GDM1 (cell line): Measurements from ENCODE around the gene PGM2L1.
A peak's percentile ranks its signal among the peaks of the same experiment; 100 is the strongest.
"Not testable (repeated sequence)": the region's sequence is repeated elsewhere in the genome, so short reads cannot be mapped to it uniquely, and the experiment has no call there.

Experiments used
- DNase-seq: peaks from one replicate; lab custom pipeline; 2025; lab: John Stamatoyannopoulos, UW

Gene PGM2L1

GRCh38 chr11:74398244-74399159, at the start of gene PGM2L1:
TSS of gene PGM2L1 (minus strand) at chr11:74398433. CDS start at chr11:74398161, 272 bp downstream.
- peak; percentile 93 for DNase-seq

DNA sequence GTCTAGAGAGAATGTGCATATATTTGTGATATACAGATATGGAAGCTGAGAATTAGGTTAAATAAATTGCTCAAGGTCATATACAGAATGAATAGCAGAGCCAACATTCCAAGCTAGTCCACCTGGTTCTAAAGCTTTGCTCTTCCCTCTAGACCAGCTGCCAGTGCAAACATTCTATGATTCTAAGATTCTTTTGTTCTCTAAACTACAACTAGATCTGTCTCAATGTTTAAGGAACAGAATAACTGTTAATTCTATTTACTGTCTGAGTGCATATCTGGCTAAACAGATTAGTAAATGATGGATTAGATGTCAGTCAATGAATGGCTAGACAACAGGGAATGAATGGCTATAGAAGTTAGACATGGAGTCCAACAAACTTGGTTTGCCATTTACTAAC, 49.5 kb upstream of the PGM2L1 start:
- no peak for DNase-seq

GRCh38 chr11:74446532-74446938, 48.3 kb upstream of the PGM2L1 start:
- DNase-seq, result no peak

DNA sequence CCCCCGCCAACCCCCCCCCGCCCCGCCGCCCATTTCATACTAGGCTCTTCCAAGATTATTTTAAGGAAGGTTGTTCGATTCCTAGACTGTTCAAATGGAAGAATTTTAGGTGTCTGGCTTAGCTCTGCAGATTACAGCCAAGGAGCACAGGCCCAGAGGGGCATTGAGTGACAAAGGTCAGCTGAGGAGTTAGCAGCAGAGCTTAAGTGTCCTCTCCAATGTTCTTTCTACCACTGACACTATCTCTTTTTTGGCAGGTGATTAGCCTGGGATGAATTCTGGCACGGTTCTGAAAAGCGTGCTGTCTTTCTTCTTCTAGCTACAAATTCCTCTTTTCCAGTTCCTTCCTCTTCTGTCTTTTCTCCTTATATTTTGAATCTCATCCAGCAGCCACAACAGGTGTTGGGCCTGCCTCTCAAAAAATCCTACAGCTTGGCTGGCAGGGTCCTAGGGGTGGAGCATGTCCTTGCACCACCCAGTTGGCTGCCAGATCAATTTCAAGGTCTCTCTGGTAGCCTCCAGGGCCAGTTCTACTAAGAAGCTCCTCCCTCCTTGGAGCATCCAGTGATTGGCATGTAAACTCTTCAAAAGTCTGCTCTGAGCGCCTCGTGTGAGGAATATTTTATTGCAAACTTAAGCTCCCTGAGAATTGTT, 46.1 kb upstream of the PGM2L1 start:
- DNase-seq, result no peak

DNA sequence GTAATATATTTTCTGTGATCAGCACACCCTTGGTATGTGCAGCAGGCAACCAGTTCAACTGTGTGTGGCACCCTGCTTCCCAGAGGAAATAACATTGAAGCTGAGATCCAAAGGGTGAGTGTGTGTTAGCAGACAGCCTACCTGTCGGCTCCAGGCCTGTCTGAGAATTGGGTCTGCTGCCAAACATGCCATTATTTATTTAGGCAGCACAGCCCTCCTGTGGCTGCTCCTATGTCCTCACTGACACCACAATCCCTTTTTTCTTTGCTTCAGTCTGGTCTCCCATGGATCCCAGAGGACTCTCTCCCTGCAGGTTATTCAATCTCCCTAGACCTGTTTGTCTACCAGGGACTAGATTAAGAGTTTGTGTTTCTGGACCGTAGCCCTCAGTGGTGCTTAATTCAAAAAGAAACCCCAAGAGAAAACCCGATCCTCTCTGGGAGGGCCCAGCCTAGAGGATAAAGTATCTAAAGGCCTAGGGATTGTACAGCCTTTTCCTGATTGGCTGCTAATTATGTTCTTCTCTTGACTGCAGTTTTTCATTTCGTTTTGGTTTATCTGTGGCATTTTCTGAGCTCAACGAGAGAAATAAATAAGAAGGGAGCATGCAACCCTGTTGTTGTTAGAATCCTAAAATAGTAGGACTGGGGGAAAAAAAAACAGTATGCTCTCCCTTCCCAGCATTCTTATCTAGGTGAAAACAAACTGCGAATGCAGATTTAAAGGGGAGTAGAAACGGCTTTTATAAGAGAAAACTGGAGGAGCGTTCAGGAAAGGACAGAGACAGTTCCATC, 45.0 kb upstream of the PGM2L1 start:
- DNase-seq, result no peak

DNA sequence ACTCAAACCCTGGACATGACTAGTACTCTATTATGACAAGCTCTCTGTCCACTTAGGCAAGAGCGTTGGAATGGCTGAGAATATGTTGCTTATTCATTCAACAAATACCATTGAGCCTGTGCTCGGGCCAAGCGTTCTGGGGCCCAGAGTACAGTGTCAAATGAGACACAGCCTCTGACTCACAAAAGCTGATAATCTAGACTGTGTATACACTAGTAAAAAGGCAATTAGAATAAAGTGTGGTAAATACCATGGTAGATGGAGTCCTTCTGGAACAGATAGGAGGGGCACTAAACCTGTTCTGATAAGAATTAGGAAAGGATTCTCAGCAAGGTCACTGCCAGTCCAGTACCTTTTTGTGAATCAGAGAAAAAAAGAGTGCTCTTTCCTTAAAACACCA, 44.4 kb upstream of the PGM2L1 start:
- no peak for DNase-seq

GRCh38 chr11:74438681-74439080, 40.4 kb upstream of the PGM2L1 start:
- DNase-seq, result no peak

DNA sequence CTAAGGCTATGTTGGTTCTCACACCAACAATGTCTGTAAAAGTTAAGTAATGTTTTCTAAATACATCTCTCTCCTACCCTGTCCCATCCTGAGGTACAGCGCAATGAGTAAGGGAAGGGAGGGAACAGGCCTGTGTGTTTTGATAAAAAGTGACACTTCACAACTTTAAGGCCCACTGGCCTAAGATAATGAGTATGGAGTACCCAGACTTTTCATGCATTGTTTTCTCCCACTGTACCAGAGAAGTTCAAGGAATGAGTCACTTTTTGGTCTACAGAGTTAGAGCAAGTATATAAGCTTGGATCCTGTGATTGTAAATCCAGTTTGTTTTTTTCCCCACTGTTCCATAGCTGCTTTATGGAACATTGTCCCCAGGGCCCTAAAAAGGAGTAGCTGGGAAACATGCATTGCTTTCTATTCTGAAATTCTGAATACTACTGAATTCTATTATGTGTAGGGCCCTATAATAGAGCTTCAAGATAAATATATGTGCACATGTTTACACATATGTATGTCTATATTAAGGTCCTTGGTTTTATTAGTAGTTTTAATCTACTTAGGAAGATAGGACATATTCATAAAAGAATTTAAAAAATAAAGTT, 39.3 kb upstream of the PGM2L1 start:
- no peak for DNase-seq

DNA sequence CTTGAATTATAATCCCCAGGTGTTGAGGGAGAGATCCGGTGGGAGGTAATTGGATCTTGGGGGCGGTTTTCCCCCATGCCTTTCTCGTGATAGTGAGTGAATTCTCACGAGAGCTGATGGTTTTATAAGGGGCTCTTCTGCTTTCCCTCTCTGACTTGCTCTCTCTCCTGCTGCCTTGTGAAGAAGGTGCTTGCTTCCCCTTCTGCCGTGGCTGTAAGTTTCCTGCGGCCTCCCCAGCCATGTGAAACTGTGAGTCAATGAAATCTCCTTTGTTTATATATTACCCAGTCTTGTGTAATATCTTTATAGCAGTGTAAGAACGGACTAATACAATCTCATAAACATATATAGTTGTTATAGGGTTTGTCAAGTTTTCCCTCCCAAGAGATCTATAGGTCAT, 36.3 kb upstream of the PGM2L1 start:
- DNase-seq, result no peak

GRCh38 chr11:74429205-74429604, 31.0 kb upstream of the PGM2L1 start:
- no peak for DNase-seq

- DNase-seq, result no peak
These were observed 29.2 kb upstream of the PGM2L1 start for GRCh38 chr11:74427384-74427886.

DNA sequence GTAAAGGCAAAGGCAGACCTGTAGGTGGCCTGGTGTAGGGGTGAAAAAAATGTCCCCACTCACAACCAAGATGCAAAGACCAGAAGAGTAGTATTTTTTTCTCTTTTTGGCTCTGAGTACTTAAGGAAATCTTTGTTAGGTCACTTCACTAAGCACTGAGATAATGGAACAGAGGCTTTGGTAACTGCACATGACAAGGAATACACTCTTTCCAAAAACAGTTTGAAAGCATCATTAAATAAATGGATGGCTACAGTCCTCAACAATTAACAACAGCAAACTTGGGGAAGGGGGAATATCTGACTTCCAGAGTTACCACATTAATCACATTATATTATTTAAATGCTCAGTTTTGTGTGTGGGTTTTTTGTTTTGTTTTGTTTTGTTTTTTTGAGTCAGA, 26.9 kb upstream of the PGM2L1 start:
- no peak for DNase-seq

GRCh38 chr11:74418509-74418895, 20.3 kb upstream of the PGM2L1 start:
- no peak for DNase-seq

DNA sequence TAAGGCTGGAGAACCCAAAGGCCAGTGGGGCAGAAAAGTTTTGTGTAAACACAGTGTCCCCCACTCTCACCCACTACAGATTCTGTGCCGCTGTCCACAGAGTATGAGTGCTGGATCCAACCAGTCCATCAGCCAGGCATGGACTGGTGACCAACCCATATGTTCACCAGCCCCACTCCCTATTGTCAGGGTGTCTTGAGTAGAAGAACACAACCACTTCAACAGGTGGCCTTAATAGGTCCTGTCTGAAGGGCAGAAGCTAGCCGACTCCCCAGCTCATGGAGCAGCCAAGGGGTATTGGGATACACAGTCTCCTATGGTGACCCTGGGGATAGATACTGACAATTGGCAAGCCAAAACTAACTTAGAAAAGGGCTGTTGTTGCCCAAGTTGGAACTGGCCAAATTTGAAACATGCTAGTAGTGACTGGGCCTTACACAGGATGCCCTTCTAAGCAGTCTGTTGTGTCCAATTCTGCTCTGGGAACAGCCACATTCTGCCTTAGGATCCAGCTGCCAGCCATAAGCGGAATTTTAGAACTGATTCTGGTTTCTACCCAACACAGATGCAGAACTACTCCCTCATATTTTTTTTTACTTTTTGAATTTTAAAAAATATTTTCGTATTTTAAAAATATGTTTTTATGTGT, 19.8 kb upstream of the PGM2L1 start:
- no peak for DNase-seq

DNA sequence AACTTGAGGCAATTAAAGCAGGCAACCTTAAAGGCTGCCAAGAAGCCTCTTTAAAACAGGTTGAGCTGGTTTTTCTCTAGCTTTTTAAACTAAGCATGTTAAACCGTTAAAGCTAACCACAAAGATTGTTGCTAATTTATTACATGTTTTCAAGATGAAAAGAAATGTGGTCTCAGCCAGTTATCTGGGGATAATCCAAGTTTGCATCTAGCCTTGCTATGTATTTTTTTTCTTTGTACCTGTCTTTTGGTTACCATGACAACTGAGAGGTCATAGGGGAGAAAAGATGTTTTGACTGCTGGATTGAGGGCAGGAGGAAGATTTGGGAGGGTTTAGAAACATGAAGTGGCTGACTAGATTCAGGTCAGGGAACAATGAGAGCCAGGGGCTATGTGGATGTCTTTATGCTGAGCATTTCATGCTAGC, 19.2 kb upstream of the PGM2L1 start:
- no peak for DNase-seq

DNA sequence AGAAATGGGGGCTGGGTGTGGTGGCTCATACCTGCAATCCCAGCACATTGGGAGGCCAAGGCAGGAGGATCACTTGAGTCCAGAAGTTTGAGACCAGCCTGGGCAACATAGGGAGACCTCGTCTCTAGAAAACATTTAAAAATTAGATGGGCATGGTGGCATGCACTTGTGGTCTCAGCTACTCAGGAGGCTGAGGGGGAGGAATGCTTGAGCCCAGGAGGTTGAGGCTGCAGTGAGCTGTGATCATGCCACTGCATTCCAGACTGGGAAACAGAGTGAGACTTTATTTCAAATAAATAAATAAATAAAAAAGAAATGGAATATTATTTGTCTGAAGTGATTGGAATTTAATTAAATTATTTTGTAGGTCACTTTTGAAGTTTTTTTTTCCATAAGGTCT, 18.7 kb upstream of the PGM2L1 start:
- DNase-seq, result not testable (repeated sequence)

GRCh38 chr11:74412733-74413359, 14.6 kb upstream of the PGM2L1 start:
- no peak for DNase-seq

DNA sequence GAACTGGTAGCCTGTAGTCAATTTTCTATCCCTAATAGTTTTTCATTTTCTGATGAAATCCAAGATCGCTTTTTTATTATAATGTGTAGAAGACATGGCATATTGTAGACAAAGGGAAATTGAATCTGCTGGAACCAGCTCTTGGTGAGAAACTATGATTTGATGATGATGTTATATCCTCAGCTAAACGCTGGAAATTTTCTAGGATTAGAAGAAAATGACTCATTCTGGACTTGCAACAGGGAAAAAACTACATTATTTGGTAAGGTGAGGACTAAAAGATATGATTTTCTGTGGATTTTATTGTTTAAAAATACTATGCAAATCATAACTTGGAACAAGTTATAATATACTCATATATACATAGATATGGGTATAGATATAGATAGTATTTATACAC, 14.1 kb upstream of the PGM2L1 start:
- no peak for DNase-seq

DNA sequence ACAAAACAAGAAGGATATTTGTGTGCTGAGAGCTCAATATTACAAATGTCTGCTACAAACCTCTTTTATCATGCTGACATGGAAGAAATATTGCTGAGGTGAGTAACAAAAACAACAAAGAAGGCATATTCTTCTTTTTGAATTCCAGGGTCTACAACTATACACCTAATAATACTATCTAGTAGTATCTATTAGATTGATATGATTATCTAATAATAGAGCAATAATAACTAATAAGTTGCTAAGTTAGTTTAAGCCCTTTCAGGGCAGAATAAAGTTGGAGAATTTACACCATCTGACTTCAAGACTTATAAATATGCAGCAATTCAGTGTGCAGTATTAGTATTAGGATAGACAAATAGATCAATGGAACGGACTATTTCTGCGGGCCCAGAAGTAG, 11.4 kb upstream of the PGM2L1 start:
- DNase-seq, result no peak

GRCh38 chr11:74403607-74404321, 5.5 kb upstream of the PGM2L1 start:
- DNase-seq, result no peak
